HG03469 (cell line): ENCODE results near the gene PRDM11.

ENCODE experiments used
- ATAC-seq: cut with Tn5 transposase; IDR thresholded peaks from one replicate; pipeline ENCODE4 v1.9.1; 2021; ENCODE audit warnings: mild to moderate bottlenecking, moderate library complexity, moderate number of reproducible peaks; ENCODE audit not compliant: unreplicated experiment

Gene PRDM11

DNA sequence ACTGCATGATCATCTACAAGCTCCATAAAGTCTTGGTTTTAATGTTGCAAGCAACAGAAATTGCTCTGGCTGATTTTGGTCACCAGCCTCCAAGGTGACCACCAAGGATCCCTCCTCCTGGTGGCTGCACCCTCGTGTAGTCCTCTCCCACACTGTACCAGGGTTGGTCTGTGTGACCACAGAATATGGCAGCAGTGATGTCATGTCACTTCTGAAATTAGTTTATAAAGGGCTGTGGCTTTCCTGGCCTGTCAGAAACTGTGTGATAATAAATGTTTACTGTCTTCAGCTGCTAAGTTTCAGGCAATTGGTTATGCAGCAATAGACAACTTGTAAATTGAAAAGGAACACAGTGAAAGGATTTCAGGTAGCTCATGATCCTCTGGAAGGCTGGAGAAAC is 5.3 kb upstream of the PRDM11 start:
- no peak for ATAC-seq

DNA sequence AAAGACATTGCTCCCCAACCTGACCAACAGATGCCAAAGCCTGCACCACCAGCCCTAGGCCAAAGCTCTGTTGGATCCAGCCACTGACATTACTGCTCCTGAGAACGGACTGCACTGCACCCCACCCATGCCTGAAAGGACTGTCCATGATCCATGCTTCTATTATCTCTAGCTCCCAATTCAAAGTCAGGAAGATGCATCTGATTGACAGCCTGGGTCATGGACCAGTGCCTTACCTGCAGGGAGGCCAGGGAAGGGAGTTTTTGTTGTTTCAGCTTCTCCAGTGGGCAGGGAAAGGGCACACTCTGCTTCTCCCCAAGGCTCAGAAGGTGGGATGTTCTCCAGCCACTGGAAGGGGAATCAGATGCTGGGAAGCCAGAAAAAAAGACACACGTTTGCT is 4.8 kb upstream of the PRDM11 start:
- ATAC-seq: no peak

DNA sequence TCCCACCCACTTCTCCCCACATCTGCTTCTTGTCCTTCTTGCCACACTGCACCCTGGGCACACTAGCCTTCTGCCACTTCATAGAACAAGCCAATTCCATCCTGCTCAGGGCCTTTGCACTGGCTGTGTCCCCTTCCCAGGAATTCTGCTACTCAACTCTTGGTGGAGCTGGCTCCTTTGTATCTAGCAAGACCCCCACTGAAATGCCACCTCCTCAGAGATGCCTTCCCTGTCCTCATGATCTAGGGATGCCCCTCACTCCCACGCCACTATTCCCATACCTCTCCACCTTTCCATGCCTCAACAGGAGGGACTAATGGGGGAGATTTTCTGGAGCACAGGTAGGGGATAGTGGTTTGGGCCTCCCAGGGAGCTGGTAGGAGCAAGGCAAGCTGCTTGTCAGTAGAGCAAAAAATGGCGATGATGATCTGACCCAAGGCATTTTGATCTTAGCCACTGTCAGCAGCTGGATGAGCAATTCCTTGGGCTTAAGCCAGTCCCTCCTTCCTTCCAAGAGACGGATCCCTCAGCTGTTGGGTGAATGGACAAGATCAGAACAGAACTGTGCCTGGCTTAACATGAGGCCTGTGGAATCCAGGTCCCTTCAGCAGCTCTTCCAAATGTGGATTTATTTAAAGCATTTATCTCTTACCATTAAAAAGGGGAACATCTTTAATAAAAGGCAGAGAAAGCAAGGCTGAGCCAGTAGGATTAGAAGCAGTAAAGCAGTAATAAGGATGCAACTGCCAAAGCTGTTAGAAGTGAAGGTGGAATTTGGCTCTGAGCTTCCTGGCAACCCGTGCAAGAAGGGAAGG is 4.0 kb upstream of the PRDM11 start:
- ATAC-seq: no peak

DNA sequence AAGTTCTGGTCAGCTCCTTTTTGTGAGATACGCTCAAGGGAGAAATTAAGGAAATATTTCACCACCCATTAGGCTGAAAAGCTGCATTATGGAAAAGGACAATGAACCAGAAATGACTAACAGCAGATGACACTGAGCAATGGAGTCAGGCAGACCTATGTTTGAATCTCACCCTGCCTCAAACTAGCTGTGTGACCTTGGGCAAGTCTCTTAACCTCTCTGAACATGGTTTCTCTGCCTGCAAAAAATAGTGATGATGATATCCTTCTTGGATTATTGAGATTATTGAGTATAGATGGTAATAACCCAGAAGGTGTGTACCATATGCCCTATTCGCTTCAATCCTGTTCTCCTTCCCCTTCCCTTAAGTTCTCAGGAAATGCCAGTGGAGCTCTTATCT is 2.9 kb upstream of the PRDM11 start:
- ATAC-seq: no peak

DNA sequence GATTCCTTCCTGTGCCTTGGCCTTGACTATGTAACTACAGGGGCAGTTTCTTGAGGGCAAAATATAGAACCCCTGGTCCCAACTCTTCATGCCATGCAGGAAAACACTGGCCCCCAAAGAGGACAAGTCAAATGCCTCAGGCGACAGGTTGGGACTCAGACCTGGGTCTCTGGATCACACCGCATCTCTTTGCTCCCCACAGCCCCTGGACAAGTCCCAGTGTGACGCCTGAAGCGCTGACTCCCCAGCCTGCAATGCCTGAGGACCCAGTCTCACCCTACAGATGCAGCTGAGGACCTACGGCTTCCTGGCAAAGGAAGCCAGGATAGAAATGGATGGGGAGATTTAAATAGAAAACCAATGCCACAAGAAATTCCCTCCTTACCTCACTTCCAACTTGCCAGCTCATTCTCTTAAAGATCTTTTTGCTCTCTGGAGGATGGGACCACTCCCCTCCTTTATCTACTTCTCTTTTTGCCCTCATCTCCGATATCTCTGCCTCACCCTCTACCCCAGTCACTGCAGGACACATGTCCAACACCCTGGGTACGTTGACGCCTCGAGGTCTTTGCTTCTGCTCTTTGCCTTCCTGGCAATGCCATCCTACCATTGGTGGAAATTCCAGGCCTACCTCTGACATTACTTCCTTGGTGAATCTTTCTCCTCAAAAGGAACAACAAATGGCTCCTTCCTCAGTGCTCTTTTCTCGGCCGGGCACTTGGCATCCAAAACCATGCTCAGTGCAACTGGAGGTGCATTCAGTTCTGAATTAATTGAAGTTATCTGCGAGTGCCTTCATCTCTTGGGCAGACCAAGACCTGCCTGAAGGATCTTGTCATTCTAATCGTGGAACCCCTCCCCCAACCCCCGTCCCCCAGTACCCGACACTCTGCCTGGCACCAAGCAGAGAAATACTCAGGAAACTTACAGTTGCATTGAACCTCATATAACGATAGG is 2.0 kb upstream of the PRDM11 start:
- ATAC-seq: no peak

DNA sequence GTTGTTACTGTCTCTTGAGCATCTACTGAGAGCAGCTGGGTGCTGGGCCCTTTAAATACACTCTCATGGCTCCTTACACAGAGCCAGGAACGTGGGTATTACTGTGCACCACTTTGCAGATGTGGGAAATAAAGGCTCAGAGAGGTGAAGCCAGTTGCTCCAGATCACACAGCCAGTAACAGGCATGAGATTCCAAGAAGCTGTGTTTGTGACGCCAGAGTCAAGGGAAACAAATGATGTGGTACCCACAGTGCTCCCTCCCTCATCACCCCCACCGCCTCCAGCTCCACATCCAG is 1.4 kb upstream of the PRDM11 start:
- no peak for ATAC-seq

DNA sequence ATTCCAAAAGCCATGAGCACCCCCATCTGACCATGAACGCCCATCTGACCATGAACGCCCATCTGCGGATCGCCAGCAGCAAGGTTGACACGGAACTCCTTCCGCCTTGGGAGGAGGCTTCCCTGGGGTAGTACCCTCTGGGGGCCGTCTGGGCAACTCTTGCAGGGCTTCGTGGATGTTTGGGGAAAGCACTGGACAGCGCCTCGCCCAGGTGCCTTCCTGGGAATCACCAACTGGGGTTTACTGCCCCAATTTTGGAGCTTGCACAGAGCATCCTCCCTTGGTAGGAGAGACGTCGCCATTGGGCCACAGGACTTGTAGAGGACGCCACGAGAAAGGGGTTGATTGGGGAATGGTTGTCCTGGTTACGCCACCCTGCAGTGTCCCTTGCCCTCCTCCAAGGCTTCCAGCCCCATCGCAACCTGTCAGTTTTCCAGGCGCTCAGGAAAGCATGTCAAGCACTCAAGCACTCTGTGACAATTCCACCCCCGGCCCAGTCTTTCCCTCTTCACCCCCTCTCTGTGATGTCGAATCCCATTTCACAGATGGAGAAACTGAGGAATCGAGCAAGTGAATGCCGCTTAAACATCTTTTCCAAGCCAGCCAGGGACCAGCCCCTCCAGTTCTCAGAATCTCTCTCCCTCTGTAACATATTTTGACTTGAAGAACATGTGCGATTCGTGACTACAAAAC is 914 bp upstream of the PRDM11 start:
- ATAC-seq: no peak

DNA sequence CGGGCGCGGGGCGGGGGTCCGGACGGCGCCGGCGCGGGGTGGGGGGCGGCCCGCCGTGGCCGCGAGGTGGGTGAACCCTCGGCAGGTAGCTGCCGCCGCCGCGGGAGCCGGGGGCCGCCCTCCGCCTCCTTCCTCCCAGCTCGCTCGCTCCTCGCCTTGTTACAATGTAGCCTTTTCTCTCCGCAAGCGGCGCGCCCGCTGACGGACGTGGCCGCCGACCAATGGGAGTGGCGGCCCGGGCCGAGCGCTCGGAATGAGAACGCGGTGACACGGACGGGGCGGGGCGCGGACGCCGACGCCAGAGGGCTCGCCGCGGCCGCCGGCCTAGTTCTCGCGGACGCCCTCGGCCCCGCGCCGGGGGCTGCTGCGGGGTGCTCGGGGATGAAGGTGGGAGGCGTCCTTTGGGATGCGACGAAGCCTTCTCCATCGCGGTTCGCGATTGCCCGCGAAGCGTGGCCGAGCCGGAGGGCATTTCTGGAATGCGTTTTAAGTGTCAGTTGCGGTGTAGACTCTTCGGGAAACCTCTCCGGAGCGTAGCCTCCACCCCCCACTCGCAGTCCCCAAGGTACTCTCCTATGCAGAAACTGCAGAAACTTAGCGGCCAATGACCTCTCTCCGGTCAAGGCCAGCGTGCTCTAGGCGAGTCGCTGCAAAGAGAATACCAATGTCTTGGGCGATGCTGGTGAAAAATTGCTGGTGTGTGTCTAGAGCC is 734 bp downstream of the PRDM11 start:
- peak; percentile 92 for ATAC-seq

DNA sequence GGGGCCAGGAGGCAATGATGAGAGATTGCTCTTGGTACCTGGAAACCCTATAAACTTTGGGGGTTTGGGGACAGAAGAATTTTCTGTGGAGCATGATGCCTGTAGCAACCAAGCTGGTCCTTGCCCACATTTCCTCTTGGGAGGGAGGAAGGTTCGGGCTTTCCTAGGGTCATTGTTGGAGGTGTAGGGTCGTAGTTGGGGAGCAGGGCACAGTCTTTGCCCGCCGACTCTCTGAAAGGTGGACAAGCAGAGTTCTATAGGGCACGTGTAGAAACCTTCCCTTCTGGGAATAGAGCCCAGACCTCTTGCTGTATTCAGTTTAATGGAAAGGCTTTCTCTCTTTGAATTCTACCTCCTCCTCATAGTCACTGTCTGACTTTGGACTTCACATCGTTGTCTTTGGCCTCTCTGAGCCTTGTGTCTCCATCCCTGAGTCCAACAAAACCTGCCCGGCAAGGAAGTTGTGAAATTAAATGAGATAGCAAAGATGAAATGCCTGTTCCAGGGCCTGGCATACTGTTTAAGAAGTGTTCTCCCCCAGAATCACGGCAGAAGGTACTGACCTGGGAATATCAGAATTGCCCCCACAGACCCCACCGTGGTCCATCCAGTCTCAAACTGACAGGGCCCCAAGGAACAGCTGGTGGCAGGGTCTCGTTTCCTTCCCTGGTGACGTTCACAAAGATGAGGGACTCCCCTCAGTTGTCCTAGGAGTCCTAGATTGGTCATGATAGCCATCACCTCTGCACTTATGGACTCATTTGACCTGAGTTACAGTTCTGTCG is 1.6 kb downstream of the PRDM11 start:
- no peak for ATAC-seq

DNA sequence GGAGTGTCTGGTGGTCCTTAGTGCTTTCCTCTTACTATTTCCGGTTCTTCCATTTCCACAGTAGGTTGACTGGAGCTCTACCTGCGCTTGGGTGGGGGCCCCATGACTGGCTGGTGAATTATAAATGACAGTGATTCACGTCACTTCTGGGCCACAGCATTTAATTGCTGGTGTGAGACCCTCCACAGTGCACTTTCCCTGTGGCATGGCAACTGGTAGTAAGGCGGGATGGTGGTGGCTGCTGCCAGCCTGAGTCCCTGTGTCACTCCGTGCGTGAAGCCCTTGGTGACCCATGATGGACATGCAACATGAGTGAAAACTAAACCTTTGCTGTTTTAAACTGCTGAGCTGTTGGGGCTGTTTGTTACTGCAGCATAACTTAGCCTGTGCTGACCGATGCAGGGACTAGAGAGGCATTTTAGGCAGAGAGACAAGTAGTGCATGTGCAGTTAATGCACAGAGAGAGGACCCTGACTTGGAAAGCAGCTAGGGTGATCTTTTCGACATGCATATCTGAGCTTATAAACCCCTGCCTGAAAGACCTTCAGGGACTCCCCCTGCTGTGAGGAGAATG is 3.1 kb downstream of the PRDM11 start:
- ATAC-seq: no peak

DNA sequence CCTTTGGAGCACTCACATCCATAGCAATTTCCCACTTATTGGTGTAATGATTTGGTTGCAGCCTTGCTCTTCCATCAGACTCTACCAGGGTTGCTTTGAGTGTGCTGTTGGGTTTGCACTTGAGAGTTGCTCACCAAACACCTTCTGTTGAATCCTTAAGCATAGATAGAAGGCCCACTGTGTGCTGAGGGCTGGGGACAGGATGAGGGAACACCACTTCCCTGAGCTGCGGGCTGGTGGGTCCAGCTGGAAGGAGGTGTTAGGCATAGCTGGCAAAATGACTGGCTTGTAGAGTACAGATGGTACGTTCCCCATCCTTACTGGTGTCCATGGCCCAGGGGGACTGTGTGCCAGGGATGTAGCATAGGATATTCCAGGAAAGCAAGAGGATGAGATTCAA is 3.9 kb downstream of the PRDM11 start:
- no peak for ATAC-seq

DNA sequence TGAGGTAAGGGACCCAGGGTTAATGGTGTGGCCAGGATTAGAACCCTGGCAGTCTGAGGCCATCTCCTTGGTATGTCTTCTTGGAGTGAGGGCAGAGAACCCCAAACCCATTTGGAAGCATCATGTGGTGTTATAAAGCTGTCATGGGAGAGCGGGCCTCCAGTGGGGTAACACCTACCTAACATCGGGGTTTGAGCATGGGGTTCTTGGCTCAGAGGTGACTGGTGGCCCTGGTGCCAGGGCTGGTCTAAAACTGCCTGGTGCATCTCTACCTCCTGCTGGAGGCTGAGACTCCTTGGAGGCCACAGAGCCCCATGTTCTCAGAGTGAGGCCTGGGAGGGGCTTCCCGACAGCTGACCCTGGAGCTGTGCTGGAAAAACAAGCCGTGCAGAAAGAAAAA is 4.5 kb downstream of the PRDM11 start:
- ATAC-seq: no peak

DNA sequence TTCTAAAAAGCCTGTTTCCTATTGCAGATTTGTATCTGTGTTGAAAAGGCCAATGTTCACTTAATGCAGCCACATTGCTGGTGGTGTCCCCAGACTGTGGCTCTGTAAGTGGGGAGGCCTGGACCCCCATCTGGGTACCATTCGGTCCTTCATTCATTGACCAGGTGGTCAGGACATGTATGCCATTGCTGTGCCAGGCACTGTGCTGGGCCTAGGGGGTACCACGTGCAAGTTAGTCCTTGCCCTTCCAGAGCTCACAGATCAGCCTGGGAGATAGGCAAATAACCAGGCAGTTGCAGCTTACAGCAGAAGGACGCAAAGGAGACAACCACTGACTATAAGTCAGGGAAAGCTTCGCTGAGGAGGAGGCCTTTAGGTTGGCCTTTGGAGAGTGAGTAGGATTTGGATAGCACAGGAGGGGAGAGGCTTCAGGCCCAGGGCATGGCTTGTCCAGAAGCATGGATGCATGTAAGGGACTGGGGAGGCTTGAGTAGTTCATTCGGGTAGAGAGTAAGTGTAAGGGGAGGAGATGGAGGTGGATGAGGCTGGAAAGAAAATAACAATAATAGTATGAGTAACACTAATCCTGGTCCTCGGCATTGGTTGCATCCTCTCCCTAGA is 5.0 kb downstream of the PRDM11 start:
- ATAC-seq: no peak

DNA sequence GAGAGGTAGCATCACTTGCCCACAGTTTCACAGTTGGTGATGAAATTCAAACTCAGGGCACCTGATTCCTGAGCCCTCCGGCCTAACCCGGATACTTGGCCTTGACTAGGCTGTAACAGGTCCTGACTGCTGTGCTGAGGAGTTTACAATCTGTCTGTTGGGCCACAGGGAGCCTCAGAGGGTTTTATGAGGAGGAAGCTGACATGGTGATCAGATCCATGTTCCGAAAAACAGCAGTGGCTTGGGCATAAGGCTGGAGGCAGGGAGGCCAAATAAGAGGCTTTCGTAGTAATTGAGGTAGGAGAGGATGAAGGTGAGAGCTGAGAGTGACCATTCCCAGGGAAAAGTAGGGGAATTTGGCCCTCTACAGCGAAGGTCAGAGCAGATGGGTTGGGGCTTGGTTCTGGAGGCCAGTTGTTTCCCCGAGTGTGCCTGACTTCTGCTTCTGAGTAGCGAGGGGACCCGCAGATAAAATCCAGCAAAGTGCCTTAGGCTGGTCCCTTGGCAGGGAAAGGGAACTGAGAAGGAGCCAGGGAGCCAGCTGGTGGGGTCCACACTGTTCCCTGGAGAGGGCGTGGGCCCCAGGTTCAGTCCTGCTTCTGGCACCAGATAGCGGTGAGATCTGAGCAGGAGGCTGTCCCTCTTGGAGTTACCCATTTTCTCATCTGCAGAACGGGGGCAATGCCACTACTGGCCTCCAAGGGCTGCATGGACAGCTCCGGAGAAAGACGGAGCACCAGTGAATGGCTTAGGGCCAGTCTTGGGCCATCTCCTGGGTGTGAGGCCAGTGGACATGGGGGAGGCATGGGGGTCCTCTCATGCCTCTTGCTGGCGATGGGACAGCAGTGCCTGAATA is 6.5 kb downstream of the PRDM11 start:
- no peak for ATAC-seq

DNA sequence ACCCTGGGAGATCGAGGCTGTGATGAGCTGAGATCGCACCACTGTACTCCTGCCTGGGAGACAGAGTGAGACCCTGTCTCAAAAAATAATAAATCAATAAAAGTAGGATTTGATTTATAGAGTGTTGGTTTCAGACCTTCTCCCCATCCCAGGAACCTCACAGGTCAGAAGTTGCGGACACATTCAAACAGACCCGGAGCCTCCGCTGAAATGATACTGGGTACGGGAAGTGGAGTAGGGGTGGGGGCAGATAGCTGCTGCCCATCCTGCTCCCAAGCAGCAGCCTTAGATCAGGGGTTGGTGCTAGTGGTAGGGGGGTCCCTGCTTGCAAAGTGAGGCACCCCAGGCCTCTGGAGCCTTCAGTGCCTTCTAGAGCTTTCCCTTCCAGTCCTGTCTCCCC is 7.8 kb downstream of the PRDM11 start:
- no peak for ATAC-seq

DNA sequence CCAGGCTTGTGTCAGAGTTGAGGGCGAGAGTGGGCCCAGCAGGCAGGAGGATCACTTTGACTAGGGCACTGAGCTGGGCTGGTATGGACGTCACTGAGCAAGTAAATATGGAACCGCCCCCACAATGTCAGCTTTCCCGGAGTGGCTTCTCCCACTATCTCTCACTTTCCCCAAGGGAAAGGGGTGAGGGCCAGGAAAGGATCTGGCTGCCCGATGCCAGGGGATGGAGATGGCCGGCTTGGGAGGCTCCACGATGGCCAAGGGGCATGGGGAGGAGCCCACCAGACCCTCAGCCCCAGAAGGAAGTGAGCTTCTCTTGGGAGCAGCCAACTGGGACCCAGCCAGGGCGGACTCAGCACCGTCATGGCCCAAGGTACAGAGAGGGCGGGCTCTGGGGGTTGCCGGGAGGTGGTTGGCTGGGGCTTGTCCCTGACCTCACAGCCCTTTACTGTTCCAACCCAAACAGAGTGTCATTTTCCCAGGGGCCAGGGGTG is 8.7 kb downstream of the PRDM11 start:
- ATAC-seq: no peak

DNA sequence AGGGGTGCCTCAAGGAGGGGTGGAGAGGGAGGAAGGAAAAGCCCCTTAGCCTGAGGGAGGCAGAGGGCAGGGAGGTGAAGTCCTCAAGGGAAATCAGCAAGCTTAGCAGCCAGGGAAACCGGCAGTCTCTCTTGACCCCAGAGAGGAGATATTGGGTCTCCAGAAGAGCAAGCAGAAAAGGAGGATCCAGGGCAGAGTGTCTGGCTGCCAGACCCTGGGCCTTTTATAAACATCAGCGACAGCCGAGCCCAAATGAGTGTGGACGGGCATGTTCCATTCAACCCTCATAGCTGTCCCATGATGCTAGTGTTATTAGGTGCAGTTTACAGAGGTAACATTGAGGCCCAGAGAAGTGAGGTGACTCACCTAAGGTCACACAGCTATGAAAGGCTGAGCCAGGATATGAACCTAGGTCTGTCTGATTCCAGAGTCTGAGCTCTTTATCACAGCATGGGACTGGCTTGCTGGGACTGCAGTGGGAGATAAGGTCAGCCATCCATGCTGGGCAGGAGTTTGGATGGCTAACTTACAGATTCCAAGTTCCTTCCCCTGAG is 9.3 kb downstream of the PRDM11 start:
- ATAC-seq: no peak

DNA sequence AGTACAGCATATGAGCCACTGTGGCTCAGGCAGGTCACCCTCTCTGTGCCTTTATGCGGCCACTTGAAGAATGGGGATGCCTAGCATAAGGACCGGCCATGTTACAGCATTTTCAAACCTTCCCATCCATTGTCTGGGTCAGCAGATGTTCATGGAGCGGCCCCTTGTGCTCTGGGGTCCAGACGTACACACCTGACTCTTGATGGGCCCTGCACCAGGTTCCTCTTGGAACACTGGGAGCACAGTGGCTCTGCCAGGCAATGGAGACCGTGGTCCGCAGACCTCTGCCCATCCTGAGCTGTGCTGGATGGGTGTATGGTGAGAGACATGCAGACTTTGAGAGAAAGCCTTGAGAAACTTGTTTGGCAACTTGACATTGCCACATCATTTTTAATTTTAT is 9.8 kb downstream of the PRDM11 start:
- no peak for ATAC-seq
